ENCODE data around the gene GAS7.

The GAS7 gene

GRCh38 chr17:10201680-10202079 is 3.3 kb upstream of the GAS7 start:
- in situ Hi-C loops (cut with MboI; ENCODE audit: low sequenced_read_pairs) = no loop called here

GRCh38 chr17:10200645-10201044 is 2.2 kb upstream of the GAS7 start:
- in situ Hi-C loops (cut with MboI; ENCODE audit: low sequenced_read_pairs) = no loop called here

GRCh38 chr17:10200016-10200415 is 1.6 kb upstream of the GAS7 start:
- in situ Hi-C loops (cut with MboI; ENCODE audit: low sequenced_read_pairs) = no loop called here

GRCh38 chr17:10197721-10198508 is 491 bp downstream of the GAS7 start:
- in situ Hi-C loops (cut with MboI; ENCODE audit: low sequenced_read_pairs) = no loop called here

- in situ Hi-C loops (cut with MboI; ENCODE audit: low sequenced_read_pairs) = no loop called here
Measured at GRCh38 chr17:10197362-10197720, 1.1 kb downstream of the GAS7 start.

GRCh38 chr17:10196941-10197340 is 1.5 kb downstream of the GAS7 start:
- in situ Hi-C loops (cut with MboI; ENCODE audit: low sequenced_read_pairs) = no loop called here

GRCh38 chr17:10196384-10196895 is 2.0 kb downstream of the GAS7 start:
- in situ Hi-C loops (cut with MboI; ENCODE audit: low sequenced_read_pairs) = no loop called here

- in situ Hi-C loops (cut with MboI; ENCODE audit: low sequenced_read_pairs) = no loop called here
Measured at GRCh38 chr17:10195090-10195805, 3.2 kb downstream of the GAS7 start.

GRCh38 chr17:10193632-10194031 is 4.8 kb downstream of the GAS7 start:
- in situ Hi-C loops (cut with MboI; ENCODE audit: low sequenced_read_pairs) = no loop called here

GRCh38 chr17:10192972-10193371 is 5.4 kb downstream of the GAS7 start:
- in situ Hi-C loops (cut with MboI; ENCODE audit: low sequenced_read_pairs) = no loop called here

GRCh38 chr17:10192461-10192860 is 5.9 kb downstream of the GAS7 start:
- in situ Hi-C loops (cut with MboI; ENCODE audit: low sequenced_read_pairs) = no loop called here

- in situ Hi-C loops (cut with MboI; ENCODE audit: low sequenced_read_pairs) = no loop called here
Measured at GRCh38 chr17:10187456-10187855, 10.9 kb downstream of the GAS7 start.

GRCh38 chr17:10186771-10187410 is 11.5 kb downstream of the GAS7 start:
- in situ Hi-C loops (cut with MboI; ENCODE audit: low sequenced_read_pairs) = no loop called here

- in situ Hi-C loops (cut with MboI; ENCODE audit: low sequenced_read_pairs) = no loop called here
Measured at GRCh38 chr17:10183931-10184930, 14.2 kb downstream of the GAS7 start.

GRCh38 chr17:10182785-10183184 is 15.6 kb downstream of the GAS7 start:
- in situ Hi-C loops (cut with MboI; ENCODE audit: low sequenced_read_pairs) = no loop called here

GRCh38 chr17:10178506-10178991 is 19.9 kb downstream of the GAS7 start:
- in situ Hi-C loops (cut with MboI; ENCODE audit: low sequenced_read_pairs) = no loop called here

GRCh38 chr17:10177913-10178505 is 20.4 kb downstream of the GAS7 start:
- in situ Hi-C loops (cut with MboI; ENCODE audit: low sequenced_read_pairs) = no loop called here

- in situ Hi-C loops (cut with MboI; ENCODE audit: low sequenced_read_pairs) = no loop called here
Measured at GRCh38 chr17:10177131-10177912, 21.1 kb downstream of the GAS7 start.

GRCh38 chr17:10173913-10174312 is 24.5 kb downstream of the GAS7 start:
- in situ Hi-C loops (cut with MboI; ENCODE audit: low sequenced_read_pairs) = no loop called here
